DOHH2 (cell line): ENCODE results near the gene COL2A1.

ENCODE experiments used
- CTCF ChIP-seq: fragments of 200-600 bp; sonication (generic); IDR thresholded peaks from one replicate; pipeline ENCODE4 v1.5.1; 2014; ENCODE audit warnings: antibody characterized with exemption, mild to moderate bottlenecking, low read depth, low read length; ENCODE audit not compliant: poor library complexity, severe bottlenecking
- EZH2phosphoT487 ChIP-seq: fragments of 200-600 bp; sonication (generic); IDR thresholded peaks from 2 replicates; pipeline ENCODE4 v1.6.1; 2017; ENCODE audit warnings: borderline replicate concordance, mild to moderate bottlenecking, antibody characterized with exemption, low read length, moderate library complexity, mixed read lengths

DNA sequence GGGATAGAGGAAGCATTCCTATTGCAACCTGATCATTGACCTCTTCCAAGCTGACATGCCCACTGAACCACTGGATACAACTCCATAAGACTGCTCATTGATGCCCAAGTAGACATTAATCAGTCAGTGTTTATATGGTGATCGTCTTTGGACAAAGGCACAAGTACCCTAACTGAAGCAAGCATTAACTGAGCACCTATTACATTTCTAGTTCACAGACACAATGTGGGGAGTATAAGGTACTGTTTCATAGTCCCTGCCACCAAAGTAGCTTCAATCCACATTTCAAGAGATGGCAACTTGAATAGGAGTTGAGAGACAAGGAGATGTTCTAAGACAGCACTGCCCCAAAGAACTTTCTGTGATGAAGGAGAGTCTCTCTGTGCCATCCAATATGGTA, 10.9 kb upstream of the COL2A1 start:
- no peak for TF ChIP-seq CTCF
- no peak for TF ChIP-seq EZH2phosphoT487
